Activated CD8-positive, alpha-beta memory T cell treated with anti-CD3 and anti-CD28 coated beads for 36 hours (primary cell): ENCODE data around the gene DRG1. TPM values are rescaled to one million over a fixed set of nuclear protein-coding genes. Genes with fewer than 3 reads are reported as not detected.

ENCODE experiments used
- total RNA-seq, 2 experiments: library from RNA; stranded (reverse); gene quantifications; one replicate each; pipeline ENCODE4 v1.2.3, GENCODE V29; 2021

DRG1 gene
- total RNA-seq, 2 experiments from 2014 or later = 109 to 123 TPM

Other genes with a start within 250 kb of the DRG1 start
- 10 to 100 TPM; 24.8 to 25.7 TPM for gene RNF185, start 239.4 kb upstream of the DRG1 start, total RNA-seq
- 10 to 100 TPM; 27.2 to 27.8 TPM for gene LIMK2, start 187.3 kb upstream of the DRG1 start, total RNA-seq
- 1 to 10 TPM; 6.9 to 7.5 TPM for gene PIK3IP1, start 107.1 kb upstream of the DRG1 start, total RNA-seq
- gene PATZ1, start 53.3 kb upstream of the DRG1 start, total RNA-seq = 10 to 100 TPM; 34.1 to 34.3 TPM
- 10 to 100 TPM; 46.1 to 54.0 TPM for gene EIF4ENIF1, start 90.2 kb downstream of the DRG1 start, total RNA-seq
- gene SFI1, start 96.9 kb downstream of the DRG1 start, total RNA-seq = 100 to 1,000 TPM; 143 to 144 TPM